C4-2B (cell line): ENCODE results near the gene SFTPD.

Source experiments
- H3K27ac ChIP-seq: fragments of 450-650 bp; 2 replicates; pipeline ENCODE4 v1.5.1; 2017
- CTCF ChIP-seq: fragments of 450-650 bp; conservative IDR thresholded peaks from 2 replicates; pipeline ENCODE4 v1.5.1; 2017; ENCODE audit warnings: mild to moderate bottlenecking
- ZFX ChIP-seq: fragments of 450-650 bp; IDR thresholded peaks from 2 replicates; pipeline ENCODE4 v1.6.1; 2017

Gene SFTPD

GRCh38 chr10:79982861-79983260 lies 34.0 kb upstream of the SFTPD start:
- TF ChIP-seq ZFX (no peak), CTCF (no peak)

GRCh38 chr10:79982362-79982800 lies 33.5 kb upstream of the SFTPD start:
- H3K27ac ChIP-seq, result peak overlapping the region; percentile 40
- TF ChIP-seq CTCF (no peak), ZFX (0 out of 2 replicates have a peak, but pooled peaks have one; percentile 2)

More at GRCh38 chr10:79982861-79983260, 34.0 kb upstream of the SFTPD start:
- H3K27ac ChIP-seq, result no peak overlapping the region

- TF ChIP-seq CTCF (no peak), ZFX (peak; percentile 28; the same call in 1 of the 2 replicates)
- peak overlapping the region; percentile 40 for H3K27ac ChIP-seq
These were observed 32.8 kb upstream of the SFTPD start for GRCh38 chr10:79981450-79982361.

- H3K27ac ChIP-seq, result no peak overlapping the region
- TF ChIP-seq CTCF (no peak), ZFX (no peak)
These were observed 31.8 kb upstream of the SFTPD start for GRCh38 chr10:79980711-79981110.

- no peak overlapping the region for H3K27ac ChIP-seq
- TF ChIP-seq ZFX (no peak), CTCF (no peak)
These were observed 31.2 kb upstream of the SFTPD start for GRCh38 chr10:79979976-79980687.

- TF ChIP-seq ZFX (no peak), CTCF (no peak)
- no peak overlapping the region for H3K27ac ChIP-seq
These were observed 30.5 kb upstream of the SFTPD start for GRCh38 chr10:79979310-79979975.
